ENCODE measurements around the gene TH.

GRCh38 chr11:2115308-2115707 lies 56.3 kb downstream of the TH start:
- no peak for TF ChIP-seq CTCF (IDR thresholded peaks at IDR 0.05)
- TF ChIP-seq POLR2A (IDR thresholded peaks at IDR 0.05): no peak
- TF ChIP-seq POLR2AphosphoS5 (IDR thresholded peaks at IDR 0.05): no peak

Data from suprapubic skin (tissue), 4 donors.